ENCODE measurements around the gene SMOC2. TPM values are rescaled to one million over a fixed set of nuclear protein-coding genes. Genes with fewer than 3 reads are reported as not detected.

The SMOC2 gene
- total RNA-seq, 1 experiment from 2014 or later, result 2.1 TPM

- peaks cover 13 to 21% of the 10 kb centered on the region in 2 experiments for H3K4me1 Mint-ChIP-seq
- Histone ChIP-seq H2BK15ac (ENCODE audit: low read depth, low read length) (no peak overlapping the region), H2BK12ac (ENCODE audit: insufficient read length, low read depth, low read length) (no peak overlapping the region), H3K4ac (ENCODE audit: low read depth, low read length) (no peak overlapping the region), H3K27ac (ENCODE audit: insufficient read length, low read depth, low read length) (no peak overlapping the region), H3K9ac (ENCODE audit: extremely low read depth, insufficient read length, low read length) (no peak overlapping the region), H2BK20ac (ENCODE audit: low read depth, low read length, poor library complexity, severe bottlenecking) (no peak overlapping the region), H2AFZ (ENCODE audit: low read length) (no peak overlapping the region), H3K23ac (ENCODE audit: insufficient read length, low read depth, low read length) (no peak overlapping the region), H3K56ac (ENCODE audit: insufficient read length, low read depth, low read length) (no peak overlapping the region), H2AK5ac (ENCODE audit: insufficient read length, low read length) (no peak overlapping the region), H3K79me2 (ENCODE audit: insufficient read depth, low read length) (no peaks in the 10 kb centered on the region), H3K4me1 (ENCODE audit: insufficient read depth, low read length) (no peaks in the 10 kb centered on the region; the same call in 1 of the 2 replicates), H4K5ac (ENCODE audit: insufficient read length, low read depth, low read length) (no peak overlapping the region), H3K79me1 (ENCODE audit: insufficient read depth, low read depth, low read length, poor library complexity, severe bottlenecking) (no peaks in the 10 kb centered on the region), H3K23me2 (ENCODE audit: insufficient read length, low read depth, low read length, poor library complexity, severe bottlenecking) (no peaks in the 10 kb centered on the region), H3K18ac (ENCODE audit: insufficient read length, low read depth, low read length) (no peak overlapping the region), H4K91ac (ENCODE audit: insufficient read length, low read depth, low read length) (no peak overlapping the region), H3K14ac (ENCODE audit: insufficient read depth, low read length) (no peak overlapping the region), H2BK120ac (ENCODE audit: low read depth, low read length, poor library complexity, severe bottlenecking) (no peak overlapping the region), H3K27me3 (ENCODE audit: insufficient read depth, low read length) (no peaks in the 10 kb centered on the region), H3T11ph (ENCODE audit: low read length) (no peak overlapping the region), H3K9me3 (ENCODE audit: control insufficient read depth, low read depth, low read length) (no peaks in the 10 kb centered on the region), H2BK5ac (ENCODE audit: insufficient read length, low read length) (no peak overlapping the region), H4K20me1 (ENCODE audit: control insufficient read depth, insufficient read depth, insufficient read length) (no peaks in the 10 kb centered on the region), H4K8ac (replicated peaks; ENCODE audit: insufficient read length, low read depth, low read length) (no peak overlapping the region), H3K4me2 (ENCODE audit: insufficient read depth, insufficient read length, low read length) (no peak overlapping the region)
- H3K27ac Mint-ChIP-seq, result no peak overlapping the region
- no peak overlapping the region; a peak in 1 of 5 replicates for H3K4me3 Mint-ChIP-seq
- DNase-seq, result no peak
- no peaks in the 10 kb centered on the region for H3K9me3 Mint-ChIP-seq
- H3K27me3 Mint-ChIP-seq (ENCODE audit: low read depth), result no peaks in the 10 kb centered on the region
- no peaks in the 10 kb centered on the region for H3K36me3 Mint-ChIP-seq (ENCODE audit: insufficient read depth in 1 of 3, low read depth in 3 of 3)
- no CpG with 5 or more reads among the region's 16 CpGs for WGBS (ENCODE audit: extremely low coverage, insufficient read length, low lambda C conversion rate)
- no peak for TF ChIP-seq CTCF (conservative IDR thresholded peaks at IDR 0.05)
Observed at GRCh38 chr6:168606722-168607121, 165.7 kb downstream of the SMOC2 start.
